Measurements from ENCODE around the gene CDC42BPA. TPM values are rescaled to one million over a fixed set of nuclear protein-coding genes. Genes with fewer than 3 reads are reported as not detected.

Gene CDC42BPA
- total RNA-seq, 1 donor from 2014 or later, result 51.5 TPM

DNA sequence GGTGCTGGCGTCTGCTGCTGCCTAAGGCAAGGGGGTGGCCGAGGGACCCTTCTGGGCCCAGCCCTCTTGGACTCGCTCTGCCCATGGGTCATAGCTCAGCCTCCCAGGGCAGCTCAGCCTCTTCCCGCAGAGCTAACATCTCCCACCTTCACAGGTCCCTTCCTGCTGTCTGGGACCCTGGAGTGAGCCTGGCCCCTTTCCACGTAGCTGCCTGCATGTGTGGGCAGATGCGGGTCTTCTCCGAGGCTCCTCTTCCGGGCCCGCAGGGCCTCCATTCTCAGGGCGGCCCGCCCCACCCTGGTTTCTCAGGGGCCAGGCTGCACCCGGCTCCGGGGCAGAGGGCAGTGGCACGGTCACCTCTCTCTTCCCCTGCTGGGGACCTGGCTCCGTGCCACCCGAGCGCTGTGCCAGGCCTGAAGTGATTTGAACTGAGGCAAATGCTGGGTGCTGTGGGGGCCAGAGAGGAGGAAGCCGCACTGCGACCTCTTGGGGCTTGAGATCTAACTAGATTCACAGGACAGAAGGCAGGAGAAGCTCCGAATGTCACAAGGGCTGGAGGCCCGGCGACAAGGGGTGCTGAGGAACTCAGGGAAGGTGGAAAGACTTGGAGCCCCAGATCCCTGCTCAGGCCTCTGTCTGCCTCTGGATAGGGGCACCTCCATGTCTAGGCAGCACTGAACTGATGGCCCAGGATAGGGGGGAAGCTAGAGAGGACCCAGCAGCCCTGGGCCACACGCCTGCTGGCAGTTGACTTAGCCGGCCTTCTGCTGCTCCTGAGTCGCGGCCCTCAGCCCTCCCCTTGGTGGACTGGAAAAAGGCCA is 337.5 kb downstream of the CDC42BPA start:
- no peak for DNase-seq (ENCODE audit: low spot score)

DNA sequence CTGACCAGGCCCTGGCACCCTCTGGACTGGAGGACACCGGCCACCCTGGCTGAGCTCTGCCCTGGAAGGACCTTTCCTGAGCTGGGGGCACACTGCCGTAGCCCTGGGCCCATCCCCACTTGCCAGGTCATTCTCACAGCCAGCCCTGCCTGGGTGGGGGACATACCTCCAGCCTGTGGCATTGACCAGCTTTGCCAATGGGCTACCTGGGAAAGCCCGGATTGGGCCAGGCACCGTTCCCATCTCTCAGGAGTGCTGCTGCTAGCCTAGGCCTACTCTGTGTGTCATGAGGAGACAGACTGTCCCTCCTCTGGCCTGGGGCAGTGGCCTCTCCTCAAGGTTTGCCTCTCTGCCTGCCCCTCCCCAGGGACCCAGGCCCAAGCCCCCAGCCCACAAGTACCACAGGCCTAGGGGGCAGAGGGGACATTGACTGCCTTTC is 338.2 kb downstream of the CDC42BPA start:
- no peak for DNase-seq (ENCODE audit: low spot score)

DNA sequence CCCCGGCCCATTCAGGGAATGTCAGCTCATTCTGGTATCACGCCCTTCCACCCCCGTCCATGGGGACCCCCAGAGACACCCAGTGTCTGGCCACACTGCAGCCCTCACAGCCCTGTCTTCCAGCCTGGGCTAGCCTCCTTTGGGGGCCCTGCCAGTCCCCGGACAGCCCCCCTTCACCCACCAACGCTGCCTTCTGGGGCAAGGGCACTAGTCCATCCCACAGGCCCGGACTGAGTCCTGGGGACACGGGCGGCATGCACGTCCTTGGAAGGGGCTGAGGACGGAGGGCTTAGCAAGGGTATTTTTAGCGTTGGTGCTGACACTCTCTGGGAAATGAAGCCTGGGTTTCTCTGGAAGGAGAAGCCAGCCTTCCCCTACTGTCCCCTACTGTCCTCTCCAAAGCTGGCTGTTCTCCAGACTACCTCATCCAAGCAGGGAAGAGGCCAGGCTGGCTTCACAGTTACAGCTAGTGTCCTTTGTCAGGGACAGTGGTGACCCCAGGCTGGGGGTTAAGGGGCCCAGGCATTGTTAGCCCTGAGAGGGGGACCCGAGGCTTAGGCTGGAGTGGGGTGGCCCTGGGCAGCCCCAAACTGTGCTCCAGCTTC is 338.7 kb downstream of the CDC42BPA start:
- no peak for DNase-seq (ENCODE audit: low spot score)

DNA sequence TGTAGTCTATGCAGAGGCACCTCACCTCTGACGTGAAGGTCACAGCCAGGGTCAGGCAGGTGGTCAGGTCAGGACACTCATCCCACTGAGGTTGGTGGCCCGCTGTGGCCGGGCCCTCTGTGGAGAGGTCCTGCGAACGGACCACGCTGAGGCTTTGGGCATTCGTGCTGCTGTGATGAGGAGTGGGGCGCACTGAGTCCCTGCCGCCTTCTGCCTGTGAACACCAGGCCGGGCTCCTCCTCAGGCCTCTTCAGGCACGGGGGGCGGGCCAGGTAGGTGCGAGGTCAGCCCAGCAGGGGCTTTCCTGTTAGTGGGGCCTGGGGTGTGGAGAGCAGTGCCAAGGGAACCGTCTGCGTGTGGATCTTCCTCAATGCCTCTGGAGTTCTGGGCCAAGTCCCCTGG is 339.2 kb downstream of the CDC42BPA start:
- DNase-seq (ENCODE audit: low spot score), result no peak

DNA sequence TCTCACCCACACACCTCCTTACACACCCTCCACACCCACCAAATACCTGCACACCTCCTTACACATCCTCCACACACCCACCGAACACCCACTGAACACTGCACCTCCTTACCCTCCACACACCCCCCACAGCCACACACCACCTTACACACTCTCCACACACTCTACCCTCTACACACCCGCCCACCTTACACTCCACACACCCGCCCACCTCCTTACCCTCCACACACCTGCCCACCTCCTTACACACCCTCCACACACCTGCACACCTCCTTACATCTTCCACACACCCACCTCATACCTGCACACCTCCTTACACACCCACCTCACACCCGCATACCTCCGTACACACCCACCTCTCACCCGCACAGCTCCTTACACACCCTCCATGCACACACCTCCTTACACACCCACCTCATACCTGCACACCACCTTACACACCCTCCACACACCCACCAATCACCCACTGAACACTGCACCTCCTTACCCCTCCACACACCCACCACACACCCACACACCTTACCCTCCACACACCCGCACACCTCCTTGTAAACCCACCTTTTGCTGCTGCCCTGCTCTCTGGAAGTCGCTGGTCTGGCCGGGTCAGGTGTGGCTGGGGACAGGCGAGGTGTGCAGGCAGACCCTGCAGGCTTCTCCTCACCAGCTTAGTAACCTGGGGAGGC is 339.7 kb downstream of the CDC42BPA start:
- DNase-seq (ENCODE audit: low spot score), result no peak

DNA sequence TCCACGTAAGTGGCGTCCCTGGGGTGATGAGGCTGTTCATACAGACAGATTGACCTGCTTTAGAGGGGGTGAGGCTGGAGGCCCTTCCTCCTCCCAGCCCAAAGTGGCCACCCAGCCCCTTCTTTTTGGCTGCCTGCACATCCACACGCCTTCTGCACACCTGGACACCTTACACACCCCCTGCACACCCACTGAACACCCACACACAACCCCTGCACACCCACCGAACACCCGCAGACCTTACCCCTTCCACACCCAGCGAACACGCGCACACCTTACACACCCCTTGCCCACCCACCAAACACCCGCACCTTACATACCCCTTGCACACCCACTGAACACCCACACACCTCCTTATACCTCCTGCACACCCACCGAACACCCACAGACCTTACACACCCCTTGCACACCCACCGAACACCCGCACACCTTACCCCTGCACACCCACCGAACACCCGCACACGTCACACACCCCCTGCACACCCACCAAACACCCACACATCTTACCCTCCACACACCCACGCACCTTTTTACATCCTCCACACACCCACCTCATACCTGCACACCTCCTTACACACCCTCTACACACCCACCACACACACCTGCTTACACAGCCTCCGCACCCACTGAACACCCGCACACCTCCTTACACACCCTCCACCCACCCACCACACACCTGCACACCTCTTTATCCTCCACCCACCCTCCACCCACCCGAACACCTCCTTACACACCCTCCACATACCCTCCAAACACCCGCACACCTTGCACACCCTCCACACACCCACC is 340.5 kb downstream of the CDC42BPA start:
- DNase-seq (ENCODE audit: low spot score), result no peak

DNA sequence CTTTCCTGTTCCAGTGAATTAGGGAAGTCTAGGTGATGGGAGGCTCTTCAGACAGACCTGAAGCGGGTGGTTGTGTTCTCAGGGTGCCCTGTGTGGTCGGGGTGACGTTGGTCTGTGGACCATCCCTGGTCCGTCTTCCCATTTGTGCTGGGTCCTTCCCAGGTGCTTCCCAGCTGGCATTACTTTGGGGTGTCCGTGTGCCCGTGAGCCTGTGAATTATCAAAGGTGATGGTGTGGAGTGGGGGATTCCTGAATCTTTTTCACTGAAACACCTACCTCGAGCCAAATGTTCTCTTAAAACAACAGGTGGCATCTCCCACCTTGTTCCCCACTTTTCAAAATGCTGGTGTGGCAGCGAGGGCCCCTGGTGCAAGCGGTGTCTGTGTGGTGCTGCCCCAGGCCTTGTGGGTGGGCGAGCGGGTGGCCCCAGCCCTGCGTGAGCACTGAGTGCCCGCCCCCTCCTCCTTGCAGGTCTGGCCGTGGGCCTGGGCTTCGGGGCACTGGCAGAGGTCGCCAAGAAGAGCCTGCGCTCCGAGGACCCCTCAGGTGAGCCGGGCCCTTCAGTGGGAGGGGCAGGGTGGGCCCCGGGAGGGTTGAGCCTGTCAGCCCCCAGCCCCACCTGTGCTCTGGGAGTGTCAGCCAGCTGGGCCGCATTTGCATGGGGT is 341.2 kb downstream of the CDC42BPA start:
- no peak for DNase-seq (ENCODE audit: low spot score)

DNA sequence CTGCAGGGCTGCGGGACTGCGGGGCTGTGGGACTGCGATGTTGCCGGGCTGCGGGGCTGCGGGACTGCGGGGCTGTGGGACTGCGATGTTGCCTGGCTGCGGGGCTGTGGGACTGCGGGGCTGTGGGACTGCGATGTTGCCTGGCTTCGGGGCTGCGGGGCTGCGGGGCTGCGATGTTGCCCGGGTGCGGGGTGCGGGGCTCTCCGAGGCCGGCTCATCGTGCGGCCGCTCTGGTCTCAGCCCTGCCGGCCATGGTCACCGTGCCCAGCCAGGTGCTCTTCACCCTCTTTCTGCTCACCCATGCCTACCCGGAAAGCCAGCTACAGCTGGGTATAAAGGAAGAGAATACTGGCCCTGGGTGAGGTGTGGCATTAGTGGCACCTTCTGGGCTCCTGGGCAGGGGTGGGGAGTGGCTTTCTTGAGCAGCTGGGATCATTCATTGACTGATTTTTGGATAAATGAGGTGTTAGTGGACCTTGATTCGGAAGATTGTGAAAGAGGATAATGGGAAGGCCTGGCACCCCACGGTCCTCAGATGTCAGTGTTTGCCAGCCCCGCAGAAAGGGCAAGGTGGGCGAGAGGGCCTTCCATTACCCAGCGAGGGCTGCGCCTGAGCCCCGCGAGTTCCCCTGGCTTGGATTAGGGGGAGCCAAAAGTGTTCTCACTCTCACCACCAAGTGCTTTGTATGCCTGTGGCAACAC is 341.9 kb downstream of the CDC42BPA start:
- no peak for DNase-seq (ENCODE audit: low spot score)

DNA sequence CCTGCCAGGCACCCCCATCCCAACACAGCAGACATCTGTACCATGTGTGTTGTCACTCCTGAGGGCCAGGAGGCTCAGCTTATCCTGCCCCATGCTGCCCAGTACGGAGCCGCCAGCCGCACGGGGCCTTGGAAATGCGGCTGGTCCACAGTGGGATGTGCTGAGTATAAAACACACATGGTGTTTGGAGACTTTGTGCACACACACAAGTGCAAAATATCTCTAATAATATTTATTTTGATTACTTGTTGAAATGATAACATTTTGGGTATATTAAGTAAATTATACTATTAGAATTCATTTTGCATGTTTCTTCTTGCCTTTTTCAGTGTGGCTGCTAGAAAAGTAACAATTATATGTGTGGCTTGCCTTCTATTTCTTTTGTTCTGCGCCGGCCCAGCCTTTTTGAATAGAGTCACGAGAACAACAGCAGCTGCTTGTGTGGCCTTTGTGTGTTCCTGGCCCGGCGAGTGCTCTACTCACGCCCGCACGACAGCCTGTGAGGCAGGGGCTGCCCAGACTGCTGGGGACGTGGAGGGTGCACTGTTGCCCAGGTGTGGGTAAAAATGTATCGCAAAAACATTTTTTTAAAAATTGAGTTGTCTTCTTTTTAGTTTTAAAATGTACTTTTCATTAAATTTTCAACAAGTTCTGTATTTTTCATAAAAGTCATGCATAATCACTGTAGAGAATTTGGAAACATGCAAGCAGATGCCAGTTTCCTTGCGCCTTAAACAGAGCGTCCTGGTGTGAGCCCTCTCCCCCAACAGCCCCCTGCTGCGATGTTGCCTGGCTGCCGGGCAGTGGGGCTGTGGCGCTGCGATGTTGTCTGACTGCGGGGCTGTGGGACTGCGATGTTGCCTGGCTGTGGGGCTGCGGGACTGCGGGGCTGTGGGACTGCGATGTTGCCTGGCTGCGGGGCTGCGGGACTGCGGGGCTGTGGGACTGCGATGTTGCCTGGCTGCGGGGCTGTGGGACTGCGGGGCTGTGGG is 342.7 kb downstream of the CDC42BPA start:
- DNase-seq (ENCODE audit: low spot score), result no peak

DNA sequence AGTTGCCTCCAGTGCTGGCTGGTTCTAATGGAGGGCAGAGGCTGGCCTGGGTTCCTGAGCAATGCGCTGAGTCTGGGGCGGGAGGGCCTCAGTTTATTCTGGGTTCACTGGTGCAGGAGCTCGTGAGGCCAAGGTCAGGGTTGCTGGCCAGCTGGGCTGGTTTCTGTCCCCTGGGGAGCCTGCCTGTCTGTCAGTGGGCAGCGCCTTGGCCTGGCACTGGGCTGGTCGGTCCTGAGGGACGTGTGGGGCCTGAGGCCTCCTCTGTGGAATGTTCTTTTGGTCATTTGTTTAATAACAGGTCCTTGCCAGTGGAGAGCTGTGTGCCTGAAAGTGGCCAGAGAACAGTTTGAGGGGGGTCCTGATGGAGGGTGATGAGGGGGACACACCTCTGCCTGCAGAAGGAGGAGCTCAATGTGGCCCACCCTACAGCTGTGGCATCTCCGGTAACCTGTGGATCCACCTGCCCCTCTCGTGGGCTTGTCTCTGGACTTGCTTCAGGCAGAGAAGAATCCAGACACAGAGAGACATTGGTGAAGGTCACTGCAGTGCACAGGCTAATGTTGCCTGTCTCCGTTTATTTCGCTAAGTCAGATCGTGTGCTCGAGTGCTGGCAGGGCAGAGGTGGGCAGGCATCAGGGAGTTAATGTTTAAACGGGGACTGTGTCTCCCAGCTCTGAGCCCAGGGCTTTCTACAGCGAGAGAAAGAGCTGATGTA is 343.6 kb downstream of the CDC42BPA start:
- peak; percentile 44 for DNase-seq (ENCODE audit: low spot score)

DNA sequence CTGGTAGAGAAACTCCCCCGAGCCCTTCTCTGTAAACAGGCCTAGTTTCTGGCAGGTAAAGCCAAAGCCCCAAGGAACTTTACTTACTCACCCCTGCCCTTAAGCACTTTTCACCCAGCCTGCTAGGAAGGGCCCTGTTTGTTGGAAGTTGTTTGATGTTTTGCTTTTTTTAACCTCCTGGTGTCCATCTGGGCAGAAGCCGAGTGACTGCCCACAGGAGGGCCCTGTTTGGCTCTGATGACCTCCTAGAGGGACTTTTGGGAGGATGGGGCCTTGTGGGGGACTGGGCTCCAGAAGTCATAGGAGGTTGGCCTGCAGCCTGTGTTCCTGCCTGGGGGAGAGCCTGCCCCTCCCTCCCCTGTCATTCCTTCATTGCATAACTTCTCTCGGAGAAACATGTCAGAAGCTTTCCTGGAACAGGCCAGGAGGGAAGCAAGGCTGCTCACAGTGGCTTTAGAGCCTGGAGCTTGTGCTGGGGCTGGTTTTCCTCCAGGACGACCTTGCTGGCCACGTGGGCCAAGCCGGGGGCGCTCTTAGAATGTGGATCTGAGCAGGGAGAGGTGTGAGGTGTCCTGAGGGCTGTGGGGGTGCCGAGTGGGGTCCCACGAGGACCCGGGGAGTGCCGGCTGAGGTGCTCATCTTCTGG is 344.3 kb downstream of the CDC42BPA start:
- DNase-seq (ENCODE audit: low spot score), result peak; percentile 67

DNA sequence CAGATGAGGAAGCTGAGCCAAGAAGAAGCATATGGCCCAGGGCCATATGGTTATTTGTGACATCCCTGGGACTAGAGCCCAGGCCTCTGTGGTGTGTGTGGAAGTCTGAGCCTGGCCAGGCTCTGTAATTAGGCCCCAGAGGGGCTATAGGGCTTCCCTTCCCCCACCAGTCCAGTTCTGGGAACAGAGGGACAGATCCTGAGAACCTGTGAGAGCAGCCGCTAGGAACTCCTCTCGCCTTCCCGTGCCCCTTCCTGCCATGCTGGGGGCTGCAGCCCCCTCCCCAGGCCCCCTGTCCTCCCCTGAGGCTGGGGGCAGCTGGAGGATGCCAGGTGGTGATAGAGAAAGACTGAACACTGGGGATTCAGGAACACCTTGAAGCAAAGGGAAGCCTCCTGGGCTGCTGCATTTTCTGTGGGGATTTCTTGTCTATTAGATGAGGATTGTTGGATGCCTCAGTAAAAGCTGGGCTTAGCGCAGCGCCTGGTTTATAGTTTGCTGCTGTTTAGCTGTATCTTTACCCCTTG is 344.9 kb downstream of the CDC42BPA start:
- no peak for DNase-seq (ENCODE audit: low spot score)

DNA sequence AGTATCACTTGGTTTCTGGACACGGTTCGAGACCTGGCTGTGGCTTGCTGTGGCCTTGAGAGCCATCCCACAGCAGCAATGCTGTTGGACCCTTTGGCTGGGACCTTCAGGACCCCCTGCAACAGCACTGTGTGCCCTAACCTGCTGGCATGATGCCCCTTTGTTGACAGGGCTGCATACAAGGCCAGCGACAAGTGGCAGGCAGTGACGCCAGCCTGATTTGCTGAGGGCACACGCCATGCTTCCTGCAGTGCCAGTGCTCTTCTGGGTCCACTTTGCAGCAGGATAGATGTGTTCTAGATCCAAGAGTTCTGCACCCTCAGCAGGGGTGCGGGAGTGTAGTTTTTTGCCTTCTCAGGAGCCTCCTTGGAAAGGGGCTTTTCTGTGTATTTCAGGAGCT is 345.4 kb downstream of the CDC42BPA start:
- DNase-seq (ENCODE audit: low spot score), result no peak

DNA sequence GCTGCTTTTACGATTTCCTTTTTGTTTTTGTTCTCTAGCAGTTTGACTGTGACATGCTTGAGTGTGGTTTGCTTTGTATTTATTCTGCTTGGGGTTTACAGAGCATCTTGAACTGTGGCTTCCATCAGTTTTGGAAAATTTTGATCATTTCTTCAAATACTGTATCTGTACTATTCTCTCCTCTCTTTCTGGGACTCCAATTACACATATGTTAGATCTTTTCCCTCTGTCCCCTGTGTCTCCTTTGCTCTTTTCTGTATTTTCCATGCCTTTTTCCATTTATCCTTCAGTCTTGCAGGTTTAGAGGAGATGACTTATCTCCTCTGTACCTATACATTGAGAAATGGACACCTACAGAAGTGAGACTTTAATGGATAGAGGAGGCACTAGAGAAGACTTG is 346.5 kb downstream of the CDC42BPA start:
- DNase-seq (ENCODE audit: low spot score), result no peak

DNA sequence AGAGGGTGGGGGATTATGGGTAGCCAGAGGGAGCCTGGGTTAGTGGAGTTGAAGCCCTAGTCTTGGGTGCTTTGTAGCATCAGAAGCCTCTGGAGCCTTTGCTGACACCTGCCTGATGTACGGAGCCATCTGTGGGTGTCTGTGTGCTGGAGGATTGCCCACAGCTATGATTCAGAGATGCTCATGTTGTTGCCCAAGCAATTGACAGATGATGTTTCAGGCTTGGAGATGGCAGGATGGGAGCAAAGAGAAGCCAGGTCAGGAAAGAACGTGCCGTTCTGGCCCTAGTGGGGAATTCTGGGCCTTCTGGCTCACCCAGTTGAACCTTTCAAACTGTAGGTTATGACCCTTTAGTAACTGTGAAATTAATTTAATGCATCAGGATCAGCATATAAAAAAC is 350.6 kb downstream of the CDC42BPA start:
- DNase-seq (ENCODE audit: low spot score), result no peak

DNA sequence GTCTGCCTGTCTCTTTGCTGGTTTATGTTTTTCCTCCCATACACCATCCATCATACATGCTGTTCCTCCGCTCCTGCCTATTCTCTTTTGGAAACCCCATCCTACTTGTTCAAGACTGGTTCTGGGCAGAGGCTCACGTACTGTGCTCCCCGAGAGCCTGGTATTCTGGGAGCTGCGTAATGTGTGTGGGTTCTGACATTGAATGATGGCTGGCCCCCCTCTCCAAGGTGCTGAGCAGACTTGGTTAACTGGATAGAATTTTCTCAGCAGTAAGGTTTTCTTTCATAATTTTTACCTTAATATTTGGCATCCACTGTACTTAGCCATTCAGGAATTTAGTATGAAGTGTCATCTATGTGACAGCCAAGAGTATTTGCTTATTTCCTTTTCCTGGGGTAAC is 351.6 kb downstream of the CDC42BPA start:
- DNase-seq (ENCODE audit: low spot score), result no peak

DNA sequence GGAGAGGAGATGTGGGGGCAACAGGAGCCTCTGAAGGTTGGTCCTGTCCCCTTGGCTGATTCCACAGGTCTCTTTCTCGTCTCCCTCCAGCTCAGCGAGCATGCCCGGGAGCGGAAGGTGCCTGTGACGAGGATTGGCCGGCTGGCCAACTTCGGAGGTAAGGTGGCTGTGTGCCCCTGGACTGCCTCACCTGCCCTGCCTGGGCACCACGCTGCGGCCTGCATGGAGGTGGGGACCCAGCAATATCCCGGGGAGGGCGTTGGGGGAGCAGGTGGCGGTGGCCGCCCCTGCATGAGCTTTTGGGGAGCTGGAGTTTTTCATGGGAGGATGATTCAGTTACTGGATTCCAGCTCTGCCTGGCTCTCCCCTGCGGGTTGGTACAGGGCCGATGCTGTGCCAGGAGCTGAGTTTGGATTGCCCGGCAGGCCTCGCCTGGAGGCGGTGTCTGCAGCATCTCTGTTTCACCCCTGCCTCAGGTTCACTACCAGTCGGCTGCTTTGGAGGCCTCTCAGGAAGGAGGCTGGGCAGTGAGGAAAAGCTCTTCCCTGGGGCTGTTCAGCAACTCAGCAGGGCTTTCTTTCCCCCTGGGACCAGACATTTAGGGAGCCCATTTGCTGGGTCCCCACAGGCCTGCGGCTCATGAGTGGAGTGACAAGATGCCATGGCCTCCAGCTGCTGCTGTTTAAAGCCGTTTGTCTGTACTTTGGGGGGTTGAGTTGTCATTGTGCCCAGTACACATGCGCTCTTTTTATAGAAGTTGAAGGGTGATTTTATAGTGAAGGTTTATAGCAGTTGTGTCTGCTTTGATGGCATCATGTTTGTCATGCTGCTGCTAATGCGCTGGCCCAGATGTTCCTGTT is 352.5 kb downstream of the CDC42BPA start:
- no peak for DNase-seq (ENCODE audit: low spot score)

Measured in ureter (tissue), 1 donor.